CD4-positive, alpha-beta T cell treated with Interleukin-17A for 4 hours (primary cell): ENCODE data around the gene E2F7.

Source experiments
- DNase-seq: peaks from one replicate; pipeline ENCODE4 v3.0.0-alpha.2; 2020; ENCODE audit warnings: mixed read lengths

E2F7 gene

GRCh38 chr12:77062846-77063461 is 2.4 kb downstream of the E2F7 start:
- DNase-seq, result no peak

GRCh38 chr12:77062396-77062795 is 3.0 kb downstream of the E2F7 start:
- DNase-seq, result no peak

- no peak for DNase-seq
Measured at GRCh38 chr12:77060883-77061240, 4.5 kb downstream of the E2F7 start.

GRCh38 chr12:77060136-77060882 is 5.1 kb downstream of the E2F7 start:
- DNase-seq, result no peak

- DNase-seq, result no peak
Measured at GRCh38 chr12:77058740-77059139, 6.6 kb downstream of the E2F7 start.

GRCh38 chr12:77054851-77055250 is 10.5 kb downstream of the E2F7 start:
- no peak for DNase-seq

GRCh38 chr12:77053259-77053658 is 12.1 kb downstream of the E2F7 start:
- DNase-seq, result no peak

- peak; percentile 13 for DNase-seq
Measured at GRCh38 chr12:77049767-77050353, 15.5 kb downstream of the E2F7 start.

GRCh38 chr12:77047341-77048109 is 17.8 kb downstream of the E2F7 start:
- no peak for DNase-seq

GRCh38 chr12:77046468-77046867 is 18.9 kb downstream of the E2F7 start:
- DNase-seq, result no peak

- no peak for DNase-seq
Measured at GRCh38 chr12:77045183-77045582, 20.2 kb downstream of the E2F7 start.

GRCh38 chr12:77044721-77045120 is 20.6 kb downstream of the E2F7 start:
- DNase-seq, result no peak

- no peak for DNase-seq
Measured at GRCh38 chr12:77042833-77043232, 22.5 kb downstream of the E2F7 start.

GRCh38 chr12:77040231-77040630 is 25.1 kb downstream of the E2F7 start:
- no peak for DNase-seq

- no peak for DNase-seq
Measured at GRCh38 chr12:77035226-77035625, 30.1 kb downstream of the E2F7 start.

GRCh38 chr12:77033658-77034536 is 31.5 kb downstream of the E2F7 start:
- DNase-seq, result no peak

GRCh38 chr12:77032406-77032805 is 33.0 kb downstream of the E2F7 start:
- no peak for DNase-seq

- DNase-seq, result no peak
Measured at GRCh38 chr12:77031745-77032144, 33.6 kb downstream of the E2F7 start.

- no peak for DNase-seq
Measured at GRCh38 chr12:77025782-77026314, 39.5 kb downstream of the E2F7 start.

- DNase-seq, result no peak
Measured at GRCh38 chr12:77023501-77023900, 41.9 kb downstream of the E2F7 start.

- DNase-seq, result no peak
Measured at GRCh38 chr12:77019920-77020319, 45.4 kb downstream of the E2F7 start.

- DNase-seq, result no peak
Measured at GRCh38 chr12:77016606-77017005, 48.8 kb downstream of the E2F7 start.
